IPS-NIHi11 (cell line): ENCODE data around the gene TAF4.

Experiments used
- DNase-seq: peaks from one replicate; pipeline ENCODE4 v3.0.0; 2012; ENCODE audit warnings: mixed read lengths, low spot score

The TAF4 gene

DNA sequence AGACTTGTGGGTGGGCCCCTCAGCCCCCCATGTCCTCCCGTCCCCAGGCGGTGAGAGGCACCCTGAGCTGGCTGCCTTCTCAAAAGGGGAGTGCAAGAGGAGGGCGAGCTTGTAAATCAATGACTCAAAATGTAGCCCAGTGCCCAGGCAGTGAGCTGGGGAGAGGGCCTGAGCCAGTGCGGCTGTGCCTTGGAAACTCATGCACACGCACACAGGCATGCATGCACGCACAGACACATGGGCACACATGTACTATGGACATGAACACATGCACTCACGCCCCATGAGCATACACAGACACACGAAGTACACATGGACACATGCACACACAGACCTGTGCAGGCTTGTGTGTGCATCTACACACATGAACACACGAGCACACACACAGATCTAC is 133.5 kb downstream of the TAF4 start:
- no peak for DNase-seq

DNA sequence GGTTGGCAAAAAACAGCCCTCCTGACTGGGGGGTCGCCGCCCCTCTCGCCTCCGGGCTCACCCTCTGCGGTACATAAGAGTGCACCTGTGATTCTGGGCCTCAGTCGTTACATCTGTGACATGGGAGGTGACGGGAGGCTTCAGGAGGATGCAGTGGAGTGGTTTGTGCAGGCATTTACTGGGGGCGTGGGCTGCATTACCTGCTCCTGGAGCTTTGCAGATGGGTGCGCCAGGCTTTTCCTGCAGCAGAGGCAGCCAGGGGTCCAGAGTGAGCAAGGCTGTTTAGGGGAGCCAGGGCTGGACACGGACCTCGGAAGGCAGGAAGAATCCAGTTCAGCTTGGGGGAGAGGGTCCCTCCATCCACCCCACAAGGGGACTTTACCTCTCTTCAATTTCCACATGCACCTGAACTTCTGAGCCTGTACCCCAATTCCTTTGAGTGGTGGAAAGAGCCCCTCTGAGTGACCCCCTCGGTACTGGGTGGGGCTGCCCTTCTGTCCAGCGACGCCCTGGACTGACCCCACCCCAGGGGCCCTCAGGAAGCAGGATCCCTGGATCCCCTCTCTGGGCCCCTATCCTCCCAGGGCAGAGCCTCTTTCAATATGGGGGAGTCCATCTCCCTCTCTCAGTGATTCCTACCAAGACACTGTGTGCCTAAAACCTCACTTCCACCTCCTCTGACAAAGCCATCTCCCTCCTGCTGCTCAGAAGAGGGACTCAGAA is 134.0 kb downstream of the TAF4 start:
- DNase-seq: no peak

DNA sequence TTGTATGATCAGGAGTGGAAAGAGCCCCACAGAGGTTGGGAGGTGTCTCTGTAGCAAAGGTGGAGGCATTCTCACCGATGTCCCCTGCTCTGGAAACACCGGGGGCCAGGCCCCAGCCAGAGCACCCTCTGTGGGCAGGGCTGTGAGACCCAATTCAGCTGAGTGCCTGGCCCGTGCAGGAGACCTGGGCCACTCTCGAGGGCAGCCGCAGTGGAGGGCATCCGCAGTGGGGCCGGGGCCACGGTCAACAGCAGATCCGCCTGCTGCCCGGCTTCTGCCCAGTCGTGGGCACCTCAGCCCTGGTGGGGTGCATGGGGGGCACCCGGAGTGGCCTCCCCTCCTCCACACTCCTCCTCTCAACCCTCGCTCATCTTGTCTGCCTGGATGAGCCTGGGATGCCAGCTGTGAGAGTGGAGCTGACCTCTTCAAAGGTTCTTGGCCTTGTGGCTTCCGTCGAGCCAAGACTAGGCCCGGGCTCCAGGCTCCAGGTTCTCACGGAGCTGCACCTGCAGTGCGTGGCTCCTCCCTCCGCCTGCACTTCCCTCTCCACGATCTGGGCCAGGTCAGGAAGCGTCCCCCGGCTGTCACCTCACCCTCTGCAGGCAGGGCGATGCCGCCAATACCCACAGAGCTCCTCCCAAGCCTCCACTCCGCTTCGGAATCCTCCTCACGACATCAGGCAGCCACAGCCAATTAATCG is 134.8 kb downstream of the TAF4 start:
- DNase-seq: no peak

DNA sequence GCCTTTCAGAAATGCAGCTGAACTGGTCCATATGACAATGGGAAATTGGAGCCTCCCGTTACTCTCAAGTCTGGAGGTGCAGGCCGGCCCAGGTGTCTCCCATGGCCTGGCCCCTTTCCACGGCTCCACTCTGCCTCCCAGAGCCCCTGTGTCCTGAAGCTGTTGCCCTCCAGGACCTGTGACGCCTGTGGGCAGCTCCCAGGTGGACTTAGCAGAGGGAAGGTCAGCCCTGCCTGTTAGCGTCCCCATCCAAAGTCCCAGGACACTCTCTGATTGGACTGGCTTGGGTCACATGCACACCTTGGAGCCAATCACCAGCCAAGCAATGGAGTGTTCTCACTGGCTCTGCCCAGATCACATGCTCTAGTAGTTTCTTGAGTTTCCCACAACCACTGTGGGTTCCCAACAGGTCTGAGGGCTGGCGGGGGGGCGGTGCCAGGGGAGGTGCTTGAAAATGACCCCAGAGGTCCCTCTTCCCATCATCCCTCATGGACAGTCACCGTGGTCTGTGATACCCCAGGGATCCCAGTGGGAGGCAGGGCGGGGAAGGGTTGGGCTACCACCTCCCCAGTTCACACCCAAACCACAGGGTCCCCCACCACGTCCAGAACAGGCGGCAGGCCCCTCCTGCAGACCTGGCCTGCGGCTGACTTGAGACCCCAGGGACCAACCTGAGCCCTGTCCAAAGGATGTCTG is 135.6 kb downstream of the TAF4 start:
- DNase-seq: no peak

DNA sequence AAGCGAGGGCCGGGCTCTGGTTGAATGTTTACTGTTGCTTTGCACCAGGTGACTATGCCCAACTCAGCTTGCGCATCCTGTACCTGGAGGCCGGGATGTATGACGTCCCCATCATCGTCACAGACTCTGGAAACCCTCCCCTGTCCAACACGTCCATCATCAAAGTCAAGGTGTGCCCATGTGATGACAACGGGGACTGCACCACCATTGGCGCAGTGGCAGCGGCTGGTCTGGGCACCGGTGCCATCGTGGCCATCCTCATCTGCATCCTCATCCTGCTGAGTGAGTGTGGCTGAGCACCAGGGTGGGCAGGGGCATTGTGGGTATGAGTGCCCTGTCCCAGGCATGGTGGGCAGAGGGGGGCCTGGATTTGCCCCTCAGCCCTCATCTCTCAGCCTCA is 136.1 kb downstream of the TAF4 start:
- DNase-seq: no peak

DNA sequence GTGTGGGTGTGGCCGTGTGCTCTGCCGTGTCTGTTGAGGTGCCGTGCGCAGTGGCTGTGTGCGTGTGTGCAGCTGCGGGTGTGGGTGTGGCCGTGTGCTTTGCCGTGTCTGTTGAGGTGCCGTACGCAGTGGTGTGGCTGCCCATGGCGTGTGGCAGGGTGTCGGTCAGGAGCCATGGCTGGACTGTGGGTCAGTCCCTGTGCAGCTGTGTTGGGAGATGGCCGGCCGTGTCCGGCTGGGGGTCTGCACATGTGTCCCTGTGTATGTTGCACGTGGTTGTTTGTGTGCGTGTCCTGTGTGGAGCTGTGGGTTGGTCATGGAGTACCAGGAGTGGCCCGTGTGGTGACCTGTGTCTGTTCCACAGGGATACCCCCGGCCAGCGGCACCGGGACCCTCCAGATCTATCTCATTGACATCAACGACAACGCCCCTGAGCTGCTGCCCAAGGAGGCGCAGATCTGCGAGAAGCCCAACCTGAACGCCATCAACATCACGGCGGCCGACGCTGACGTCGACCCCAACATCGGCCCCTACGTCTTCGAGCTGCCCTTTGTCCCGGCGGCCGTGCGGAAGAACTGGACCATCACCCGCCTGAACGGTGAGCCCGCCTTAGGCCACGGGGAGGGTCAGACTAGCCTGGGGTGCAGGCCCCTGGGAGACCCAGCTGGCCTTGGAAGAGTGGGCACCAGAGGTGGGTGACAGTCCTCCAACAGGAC is 137.7 kb downstream of the TAF4 start:
- DNase-seq: no peak

DNA sequence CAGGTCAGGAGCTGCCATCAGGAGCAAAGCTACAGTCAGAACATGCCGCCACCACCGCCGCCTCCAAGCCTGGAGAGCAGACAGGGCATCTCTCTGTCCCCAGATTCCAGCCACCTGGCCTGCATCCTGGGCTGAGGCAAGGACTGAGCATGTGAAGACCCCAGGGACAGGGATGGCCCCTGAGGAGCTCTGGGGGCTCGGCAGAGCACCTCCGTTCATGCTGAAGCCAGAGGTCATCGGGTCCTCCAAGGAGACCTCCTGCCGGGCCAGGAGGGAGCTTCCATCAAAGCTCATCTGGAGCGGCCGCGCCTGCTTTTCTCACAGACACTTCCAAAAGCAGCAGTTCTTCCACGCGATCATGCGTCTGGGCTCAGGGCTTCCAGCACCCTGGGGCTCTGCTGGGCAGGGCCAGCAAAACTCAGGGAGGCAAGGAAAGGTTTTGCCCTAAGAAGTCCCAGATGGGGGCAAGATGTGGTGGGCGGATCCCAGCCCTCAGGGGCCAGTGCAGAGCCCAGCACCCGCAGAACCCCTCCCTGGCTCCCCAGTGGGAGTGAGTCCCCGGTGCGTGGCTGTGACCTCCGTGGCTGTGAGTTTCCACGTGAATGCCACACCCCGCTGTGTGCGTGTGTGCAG is 138.4 kb downstream of the TAF4 start:
- DNase-seq: no peak

DNA sequence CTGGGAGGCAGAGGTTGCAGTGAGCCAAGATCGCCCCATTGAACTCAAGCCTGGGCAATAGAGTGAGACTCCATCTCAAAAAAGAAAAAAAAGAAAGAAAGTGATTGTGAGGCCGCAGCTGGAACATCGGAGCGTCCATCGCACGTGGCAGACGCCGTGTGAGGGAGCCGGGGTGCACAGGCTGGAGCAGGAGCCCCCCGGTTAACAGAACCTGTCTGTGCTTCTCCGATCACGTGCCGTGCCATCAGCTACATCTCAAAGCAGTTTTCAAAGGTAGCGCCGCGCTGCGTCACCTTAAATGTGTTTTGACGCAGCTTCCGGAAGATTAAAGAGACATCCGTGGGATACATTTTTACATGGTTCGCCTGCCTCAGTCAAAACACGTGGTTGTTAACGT is 138.9 kb downstream of the TAF4 start:
- no peak for DNase-seq

DNA sequence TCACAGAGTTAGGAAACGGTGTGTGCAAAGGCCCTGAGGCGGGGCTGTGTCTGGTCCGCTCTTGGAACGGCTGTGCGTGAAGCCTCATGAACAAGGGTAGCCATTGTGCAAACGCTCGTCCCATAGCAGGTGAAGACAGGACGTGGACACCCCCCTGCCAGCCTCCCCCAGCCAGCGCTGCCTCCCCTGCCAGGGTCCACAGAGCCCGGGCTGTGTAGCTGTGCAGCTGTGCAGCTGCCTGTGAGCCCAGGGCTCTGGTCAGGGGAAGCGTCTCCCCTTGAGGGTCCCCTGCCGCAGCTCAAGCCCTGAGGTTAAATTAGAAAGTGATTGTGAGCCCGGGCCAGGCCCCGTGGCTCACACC is 139.4 kb downstream of the TAF4 start:
- no peak for DNase-seq

DNA sequence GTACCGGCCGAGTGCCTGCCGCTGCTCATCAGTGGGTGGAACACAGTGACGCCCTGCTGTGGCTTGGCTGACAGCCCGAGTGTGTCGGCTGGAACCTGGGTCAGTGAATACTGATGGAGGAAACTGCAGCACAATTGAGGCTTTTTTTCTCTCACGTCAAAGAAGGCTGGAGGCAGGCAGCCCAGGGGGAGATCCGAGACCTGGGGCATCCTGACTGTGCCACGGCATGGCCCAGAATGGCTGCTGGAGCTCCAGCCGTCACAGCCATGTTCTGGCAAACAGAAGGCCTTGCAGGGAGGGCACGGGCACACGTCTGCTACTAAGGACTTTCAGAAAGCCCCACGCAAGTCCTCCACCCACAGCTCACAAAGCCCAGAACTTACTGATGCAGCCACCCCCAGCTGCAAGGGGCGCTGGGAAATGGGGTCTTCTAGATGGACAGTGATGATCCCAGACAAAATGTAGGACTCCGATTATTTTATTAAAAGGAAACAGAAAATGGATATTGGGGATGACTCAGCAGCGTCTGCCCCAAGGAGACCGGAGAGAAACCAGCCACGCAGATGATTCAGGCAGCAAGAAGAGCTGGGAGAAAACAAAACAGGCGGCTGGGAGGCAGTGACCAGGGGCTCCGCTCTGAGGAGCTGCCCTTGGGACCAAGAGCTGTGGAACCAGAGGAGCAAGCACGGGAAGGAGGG is 140.0 kb downstream of the TAF4 start:
- DNase-seq: no peak

DNA sequence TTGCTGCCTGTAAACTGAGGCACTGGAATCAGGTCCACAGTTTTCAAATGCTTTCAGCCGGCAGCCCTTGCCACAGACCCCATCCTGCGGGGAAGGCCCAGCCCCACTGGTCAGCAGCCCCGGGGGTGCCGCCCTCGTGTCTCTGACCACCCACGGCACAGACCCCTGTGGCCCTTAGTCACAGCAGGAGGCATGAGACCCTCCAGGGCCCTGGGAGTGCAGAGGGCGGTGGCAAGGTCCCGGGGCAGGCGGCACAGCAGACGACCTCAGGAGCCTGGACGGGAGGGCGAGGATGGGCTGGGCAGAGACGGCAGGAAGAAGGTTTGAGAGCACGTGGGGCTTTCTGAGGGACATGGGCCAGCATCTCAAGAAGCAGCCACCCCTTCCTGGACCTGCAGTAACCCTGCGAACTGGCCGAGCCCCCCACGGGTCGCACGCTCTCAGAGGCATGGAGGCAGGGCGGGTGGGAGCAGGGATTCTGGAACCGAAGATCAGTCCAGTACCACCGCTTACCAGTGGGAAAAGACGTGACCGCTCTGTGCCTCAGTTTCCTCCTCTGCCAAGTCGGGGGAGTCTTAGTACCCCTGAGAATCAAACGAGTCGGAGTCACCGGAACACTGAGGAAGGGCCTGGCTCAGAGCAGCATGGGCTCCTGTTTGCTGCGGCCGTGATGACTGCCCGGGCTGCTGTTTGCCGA is 140.7 kb downstream of the TAF4 start:
- no peak for DNase-seq
